Nephron progenitor cell (in vitro differentiated cells): ENCODE results near the gene AOAH.

Experiments used
- DNase-seq: peaks from one replicate; pipeline ENCODE4 v3.0.0; 2021
- H3K27ac Mint-ChIP-seq: 2 replicates; pipeline ENCODE4 v1.8.0; 2021; ENCODE audit warnings: mild to moderate bottlenecking, moderate library complexity, mixed read lengths
- H3K27me3 Mint-ChIP-seq: 2 replicates; pipeline ENCODE4 v1.8.0; 2021; ENCODE audit warnings: mild to moderate bottlenecking, low read depth, mixed read lengths; ENCODE audit not compliant: poor library complexity
- H3K36me3 Mint-ChIP-seq: 2 replicates; pipeline ENCODE4 v1.8.0; 2021; ENCODE audit warnings: low read depth, mixed read lengths
- H3K4me1 Mint-ChIP-seq: 2 replicates; pipeline ENCODE4 v1.8.0; 2021; ENCODE audit warnings: mixed read lengths
- H3K4me3 Mint-ChIP-seq: 2 replicates; pipeline ENCODE4 v1.8.0; 2021; ENCODE audit warnings: mild to moderate bottlenecking, moderate library complexity, mixed read lengths
- H3K9me3 Mint-ChIP-seq: 2 replicates; pipeline ENCODE4 v1.8.0; 2021; ENCODE audit warnings: mild to moderate bottlenecking, moderate library complexity, mixed read lengths
- TF ChIP-seq, protein P1 (sequence below): fragments of 200-600 bp; sonication (generic); IDR thresholded peaks from 2 replicates; pipeline ENCODE4 v1.5.0; 2021; ENCODE audit warnings: antibody characterized with exemption

Gene AOAH, protein sequence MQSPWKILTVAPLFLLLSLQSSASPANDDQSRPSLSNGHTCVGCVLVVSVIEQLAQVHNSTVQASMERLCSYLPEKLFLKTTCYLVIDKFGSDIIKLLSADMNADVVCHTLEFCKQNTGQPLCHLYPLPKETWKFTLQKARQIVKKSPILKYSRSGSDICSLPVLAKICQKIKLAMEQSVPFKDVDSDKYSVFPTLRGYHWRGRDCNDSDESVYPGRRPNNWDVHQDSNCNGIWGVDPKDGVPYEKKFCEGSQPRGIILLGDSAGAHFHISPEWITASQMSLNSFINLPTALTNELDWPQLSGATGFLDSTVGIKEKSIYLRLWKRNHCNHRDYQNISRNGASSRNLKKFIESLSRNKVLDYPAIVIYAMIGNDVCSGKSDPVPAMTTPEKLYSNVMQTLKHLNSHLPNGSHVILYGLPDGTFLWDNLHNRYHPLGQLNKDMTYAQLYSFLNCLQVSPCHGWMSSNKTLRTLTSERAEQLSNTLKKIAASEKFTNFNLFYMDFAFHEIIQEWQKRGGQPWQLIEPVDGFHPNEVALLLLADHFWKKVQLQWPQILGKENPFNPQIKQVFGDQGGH

DNA sequence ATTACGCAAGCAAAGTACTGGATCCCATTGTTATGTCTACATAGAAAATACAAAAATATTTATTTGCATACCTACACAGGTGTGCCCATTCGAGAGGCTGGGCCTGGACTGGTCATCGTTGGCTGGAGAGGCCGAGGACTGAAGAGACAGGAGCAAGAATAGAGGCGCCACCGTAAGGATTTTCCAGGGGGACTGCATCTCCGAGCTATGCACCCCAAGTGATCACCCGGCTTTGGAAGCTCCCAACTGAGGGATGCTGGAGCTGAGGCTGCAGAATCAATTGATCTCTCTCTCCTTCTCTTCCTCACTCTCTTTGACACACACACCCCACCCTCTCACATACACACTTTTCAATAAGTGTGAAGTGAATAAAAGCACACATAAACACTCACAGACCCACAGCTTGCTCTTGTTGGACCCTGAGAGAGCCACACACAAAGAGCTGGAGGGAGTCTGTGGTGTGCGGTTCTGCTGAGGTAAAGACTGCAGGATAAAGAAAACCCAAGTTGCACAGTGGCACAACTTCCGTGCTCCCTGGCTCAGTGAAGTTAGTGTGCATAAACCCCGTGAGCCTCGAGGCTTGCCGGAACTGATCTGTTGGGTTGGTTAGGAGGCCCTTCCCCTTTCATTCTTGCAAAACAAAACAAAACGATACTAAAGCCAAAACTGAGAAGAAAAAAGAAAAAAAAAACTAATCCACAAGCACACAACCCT is at the start of gene AOAH:
AOAH (minus strand) TSS at position 544 of the 714 bp plus-strand sequence; CDS start at position 198, 346 bp downstream.
- Mint-ChIP-seq H3K27ac (peak within 1 kb of the TSS; percentile 81), H3K27me3 (peaks cover 15% of the 10 kb centered on the region), H3K36me3 (no peaks in the 10 kb centered on the region), H3K9me3 (peaks cover 7% of the 10 kb centered on the region), H3K4me3 (no peak within 1 kb of the TSS), H3K4me1 (peaks cover 15% of the 10 kb centered on the region)
- TF ChIP-seq, protein P1, sequence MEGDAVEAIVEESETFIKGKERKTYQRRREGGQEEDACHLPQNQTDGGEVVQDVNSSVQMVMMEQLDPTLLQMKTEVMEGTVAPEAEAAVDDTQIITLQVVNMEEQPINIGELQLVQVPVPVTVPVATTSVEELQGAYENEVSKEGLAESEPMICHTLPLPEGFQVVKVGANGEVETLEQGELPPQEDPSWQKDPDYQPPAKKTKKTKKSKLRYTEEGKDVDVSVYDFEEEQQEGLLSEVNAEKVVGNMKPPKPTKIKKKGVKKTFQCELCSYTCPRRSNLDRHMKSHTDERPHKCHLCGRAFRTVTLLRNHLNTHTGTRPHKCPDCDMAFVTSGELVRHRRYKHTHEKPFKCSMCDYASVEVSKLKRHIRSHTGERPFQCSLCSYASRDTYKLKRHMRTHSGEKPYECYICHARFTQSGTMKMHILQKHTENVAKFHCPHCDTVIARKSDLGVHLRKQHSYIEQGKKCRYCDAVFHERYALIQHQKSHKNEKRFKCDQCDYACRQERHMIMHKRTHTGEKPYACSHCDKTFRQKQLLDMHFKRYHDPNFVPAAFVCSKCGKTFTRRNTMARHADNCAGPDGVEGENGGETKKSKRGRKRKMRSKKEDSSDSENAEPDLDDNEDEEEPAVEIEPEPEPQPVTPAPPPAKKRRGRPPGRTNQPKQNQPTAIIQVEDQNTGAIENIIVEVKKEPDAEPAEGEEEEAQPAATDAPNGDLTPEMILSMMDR = no peak
- no peak for DNase-seq

DNA sequence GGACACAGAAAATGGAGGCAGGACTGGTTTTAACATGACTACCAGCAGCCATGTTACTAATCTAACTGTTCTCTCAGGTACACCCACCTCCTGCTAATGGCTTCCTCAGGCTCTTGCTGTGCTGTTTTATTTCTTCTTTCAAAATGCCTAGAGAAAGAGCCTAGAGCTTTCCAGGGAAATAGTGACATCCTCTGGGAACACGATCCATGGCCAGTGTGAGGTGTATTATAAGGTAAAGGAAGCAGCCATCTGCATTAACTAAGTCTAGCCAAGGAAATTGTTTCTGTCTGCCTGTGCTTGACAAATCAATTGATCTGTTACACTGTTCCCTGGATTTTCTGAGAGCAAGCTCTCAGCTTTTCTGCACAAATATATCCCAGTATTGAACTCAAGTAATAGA is 42.2 kb upstream of the AOAH start:
- Mint-ChIP-seq H3K4me3 (no peak overlapping the region), H3K4me1 (peaks cover 11% of the 10 kb centered on the region), H3K36me3 (no peaks in the 10 kb centered on the region), H3K27me3 (no peaks in the 10 kb centered on the region), H3K27ac (no peak overlapping the region), H3K9me3 (peaks cover 2% of the 10 kb centered on the region)
- TF ChIP-seq, protein P1 = no peak
- no peak for DNase-seq

DNA sequence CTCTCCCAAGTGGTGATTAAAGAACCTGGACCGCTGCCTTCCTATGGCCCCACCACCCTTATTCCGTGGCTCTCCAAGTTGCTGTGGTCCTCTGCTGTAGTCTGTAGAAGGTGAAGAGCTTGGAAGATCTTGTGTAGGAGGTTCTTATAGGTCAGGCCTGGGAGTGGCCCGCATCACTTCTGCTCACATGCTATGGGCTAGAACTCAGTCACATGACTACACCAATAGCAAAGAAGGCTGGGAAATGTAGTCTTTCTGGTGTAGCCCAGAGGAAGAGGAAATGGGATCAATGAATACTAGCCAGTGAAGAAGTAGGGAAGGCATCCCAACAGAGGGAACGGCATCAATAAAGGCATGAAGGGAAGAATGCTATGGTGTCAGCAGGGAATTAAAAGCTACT is 41.3 kb upstream of the AOAH start:
- H3K4me1 Mint-ChIP-seq = peaks cover 11% of the 10 kb centered on the region
- H3K9me3 Mint-ChIP-seq = peaks cover 2% of the 10 kb centered on the region
- TF ChIP-seq, protein P1 = no peak
- no peak for DNase-seq
- H3K4me3 Mint-ChIP-seq = no peak overlapping the region
- H3K27me3 Mint-ChIP-seq = peaks cover 4% of the 10 kb centered on the region
- H3K27ac Mint-ChIP-seq = no peak overlapping the region
- no peaks in the 10 kb centered on the region for H3K36me3 Mint-ChIP-seq

DNA sequence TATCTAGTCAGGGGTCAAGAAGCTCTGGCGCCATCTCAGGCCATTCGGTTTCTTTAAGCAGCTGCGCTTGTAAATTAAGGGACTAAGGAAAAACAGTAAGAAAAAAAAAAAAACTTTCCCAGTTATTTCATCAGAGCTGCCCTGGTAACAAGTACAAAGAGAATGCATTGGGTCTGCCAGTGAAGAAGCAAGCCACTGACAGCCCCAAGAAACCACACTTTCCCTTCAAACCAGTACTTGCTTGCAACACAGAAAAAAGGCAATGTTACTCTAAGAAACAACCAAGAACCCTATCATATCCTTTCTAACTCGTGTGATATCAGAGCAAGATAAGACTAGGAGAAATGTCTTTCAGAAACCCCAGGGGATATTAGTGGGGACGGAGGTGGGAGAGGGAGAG is 40.6 kb upstream of the AOAH start:
- Mint-ChIP-seq H3K36me3 (no peaks in the 10 kb centered on the region), H3K4me1 (peaks cover 11% of the 10 kb centered on the region), H3K9me3 (peaks cover 2% of the 10 kb centered on the region), H3K27ac (no peak overlapping the region), H3K27me3 (peaks cover 5% of the 10 kb centered on the region), H3K4me3 (no peak overlapping the region)
- no peak for DNase-seq
- TF ChIP-seq, protein P1 = no peak

DNA sequence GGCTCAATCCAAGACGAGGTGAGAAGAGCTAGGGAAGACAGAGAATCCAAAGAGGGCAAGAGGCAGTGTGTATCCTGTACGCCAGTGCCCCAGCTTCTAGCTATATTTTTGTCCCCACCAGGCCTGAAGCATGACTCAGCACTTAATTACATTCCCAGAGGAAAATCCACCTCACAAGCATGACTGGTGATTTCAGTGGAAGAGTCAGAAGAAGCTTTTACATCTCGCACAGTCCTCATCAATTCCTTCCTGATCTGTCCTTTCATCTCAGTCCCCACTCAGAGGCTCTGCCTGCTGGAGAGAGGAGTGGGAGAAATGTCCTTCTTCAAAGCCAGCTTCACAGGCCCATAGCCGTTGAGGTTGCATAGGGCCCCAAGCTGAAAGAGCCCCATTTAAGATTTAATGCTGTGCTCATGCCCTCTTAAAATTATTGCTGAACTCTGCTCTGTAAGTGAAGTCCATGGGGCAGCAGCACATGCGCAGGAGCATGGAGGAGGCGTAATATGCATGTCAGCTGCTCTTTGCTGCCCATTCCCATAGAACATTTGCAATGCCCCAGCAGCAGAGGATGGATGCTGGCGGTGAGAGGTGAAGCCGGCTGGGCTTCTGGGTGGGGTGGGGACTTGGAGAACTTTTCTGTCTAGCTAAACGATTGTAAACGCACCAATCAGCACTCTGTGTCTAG is 39.0 kb upstream of the AOAH start:
- TF ChIP-seq, protein P1 = no peak
- Mint-ChIP-seq H3K36me3 (no peaks in the 10 kb centered on the region), H3K4me3 (no peak overlapping the region), H3K27me3 (peaks cover 5% of the 10 kb centered on the region), H3K4me1 (peaks cover 11% of the 10 kb centered on the region), H3K27ac (peak overlapping the region; percentile 53), H3K9me3 (peaks cover 2% of the 10 kb centered on the region)
- DNase-seq = no peak
